Measurements from ENCODE around the gene MBD3. TPM values are rescaled to one million over a fixed set of nuclear protein-coding genes. Genes with fewer than 3 reads are reported as not detected.

The MBD3 gene
- total and polyA plus RNA-seq, 2 of the 4 experiments (the other 2 are of a cell fraction), result 42.5 to 66.3 TPM

- Histone ChIP-seq H2AK9ac (replicated peaks; ENCODE audit: low read depth, low read length, poor library complexity) (no peak overlapping the region), H3K4me3 (ENCODE audit: insufficient read depth, low read depth, low read length) (no peak overlapping the region), H3K4me1 (ENCODE audit: control insufficient read depth, insufficient read depth, low read length) (peaks cover 2% of the 10 kb centered on the region; the same call in 1 of the 2 replicates), H3K9ac (ENCODE audit: low read depth, low read length) (no peak overlapping the region), H4K5ac (ENCODE audit: low read depth, low read length) (no peak overlapping the region), H2BK5ac (ENCODE audit: low read depth, low read length, poor library complexity, severe bottlenecking) (no peak overlapping the region), H3K79me1 (ENCODE audit: low read depth in 1 of 2, low read length in 2 of 2) (peaks cover 9 to 55% of the 10 kb centered on the region in 2 experiments; a peak in 3 of 4 replicates), H2AFZ (replicated peaks; ENCODE audit: low read length, poor library complexity) (no peak overlapping the region), H2BK15ac (ENCODE audit: low read depth, low read length) (no peak overlapping the region), H2BK20ac (ENCODE audit: low read depth, low read length) (no peak overlapping the region), H3K23ac (ENCODE audit: low read depth, low read length) (no peak overlapping the region), H4K20me1 (ENCODE audit: insufficient read depth, low read length) (peaks cover 65% of the 10 kb centered on the region), H3K27ac (ENCODE audit: insufficient read depth, low read length) (no peak overlapping the region), H2BK120ac (ENCODE audit: low read depth, low read length) (no peak overlapping the region), H3K27me3 (ENCODE audit: control insufficient read depth, insufficient read depth, low read length) (no peaks in the 10 kb centered on the region), H3K18ac (ENCODE audit: low read depth, low read length) (no peak overlapping the region), H3K56ac (ENCODE audit: extremely low read depth, insufficient read depth, low read length) (no peak overlapping the region), H4K8ac (ENCODE audit: low read depth in 2 of 2, low read length in 2 of 2) (no peak overlapping the region), H3K14ac (replicated peaks; ENCODE audit: low read depth, low read length) (no peak overlapping the region), H2AK5ac (ENCODE audit: low read depth, low read length) (no peak overlapping the region), H3K4ac (ENCODE audit: low read depth, low read length) (no peak overlapping the region), H3K4me2 (ENCODE audit: low read depth, low read length) (no peak overlapping the region), H3K9me1 (ENCODE audit: insufficient read depth, low read length) (peaks cover 11% of the 10 kb centered on the region; the same call in 1 of the 2 replicates), H3K36me3 (ENCODE audit: control insufficient read depth, insufficient read depth, low read length) (peaks cover 29% of the 10 kb centered on the region), H3K9me3 (ENCODE audit: control insufficient read depth, insufficient read depth, low read length) (no peaks in the 10 kb centered on the region), H4K91ac (ENCODE audit: insufficient read depth, low read depth, low read length) (no peak overlapping the region)
- ChIA-PET POLR2A (ENCODE audit: unreplicated experiment) (no interaction called here), CTCF (no interaction called here)
- ATAC-seq (ENCODE audit: low read depth) (no peak), DNase-seq (no peak)
- TF ChIP-seq RCOR1 (IDR thresholded peaks at IDR 0.05; ENCODE audit: insufficient replicate concordance, low read length), result no peak
- no peak for TF ChIP-seq RFX5 (IDR thresholded peaks at IDR 0.05; ENCODE audit: low read depth, low read length)
- TF ChIP-seq CEBPB (IDR thresholded peaks at IDR 0.05; ENCODE audit: low read depth, low read length), result no peak
- no peak for TF ChIP-seq POLR2A (IDR thresholded peaks at IDR 0.05; ENCODE audit: low read depth, low read length)
- TF ChIP-seq USF2 (IDR thresholded peaks at IDR 0.05; ENCODE audit: low read depth, low read length), result no peak
- no peak for TF ChIP-seq MAZ (IDR thresholded peaks at IDR 0.05; ENCODE audit: borderline replicate concordance, low read depth, low read length)
- TF ChIP-seq MAFK (IDR thresholded peaks at IDR 0.05; ENCODE audit: low read depth, low read length), result no peak
- TF ChIP-seq BHLHE40 (IDR thresholded peaks at IDR 0.05; ENCODE audit: low read depth, low read length), result no peak
- no peak for TF ChIP-seq ELK1 (IDR thresholded peaks at IDR 0.05; ENCODE audit: borderline replicate concordance, low read depth, low read length)
- TF ChIP-seq FOS (IDR thresholded peaks at IDR 0.05; ENCODE audit: low read depth, low read length), result no peak
- no peak for TF ChIP-seq CHD1 (IDR thresholded peaks at IDR 0.05; ENCODE audit: low read depth, low read length)
- TF ChIP-seq CTCF (conservative IDR thresholded peaks at IDR 0.05; ENCODE audit: low read depth, low read length), result no peak
- TF ChIP-seq SMC3 (IDR thresholded peaks at IDR 0.05; ENCODE audit: low read depth, low read length), result no peak
- no peak for TF ChIP-seq MXI1 (IDR thresholded peaks at IDR 0.05; ENCODE audit: borderline replicate concordance, low read depth, low read length)
- no peak for TF ChIP-seq RAD21 (IDR thresholded peaks at IDR 0.05; ENCODE audit: low read length)
- no peak for TF ChIP-seq NFE2L2 (IDR thresholded peaks at IDR 0.05; ENCODE audit: low read depth, low read length)
- BruUV-seq (replicated peaks), result no TSS peak
- in situ Hi-C loops (cut with MboI; ENCODE audit: low sequenced_read_pairs), result no loop called here
- dilution Hi-C loops (cut with HindIII; ENCODE audit: low sequenced_read_pairs, unreplicated experiment), result no loop called here
- no CpG with 5 or more reads among the region's 12 CpGs for WGBS, 2 experiments (ENCODE audit: extremely low coverage in 2 of 2, insufficient read length in 1 of 2)
- intact Hi-C loops (cut with micrococcal nuclease), result no loop called here
Observed at GRCh38 chr19:1558552-1558951, 34.1 kb downstream of the MBD3 start.
